ENCODE measurements around the gene MMP11. TPM values are rescaled to one million over a fixed set of nuclear protein-coding genes. Genes with fewer than 3 reads are reported as not detected.
"Not testable (repeated sequence)": the region's sequence is repeated elsewhere in the genome, so short reads cannot be mapped to it uniquely, and the experiment has no call there.

The MMP11 gene, protein sequence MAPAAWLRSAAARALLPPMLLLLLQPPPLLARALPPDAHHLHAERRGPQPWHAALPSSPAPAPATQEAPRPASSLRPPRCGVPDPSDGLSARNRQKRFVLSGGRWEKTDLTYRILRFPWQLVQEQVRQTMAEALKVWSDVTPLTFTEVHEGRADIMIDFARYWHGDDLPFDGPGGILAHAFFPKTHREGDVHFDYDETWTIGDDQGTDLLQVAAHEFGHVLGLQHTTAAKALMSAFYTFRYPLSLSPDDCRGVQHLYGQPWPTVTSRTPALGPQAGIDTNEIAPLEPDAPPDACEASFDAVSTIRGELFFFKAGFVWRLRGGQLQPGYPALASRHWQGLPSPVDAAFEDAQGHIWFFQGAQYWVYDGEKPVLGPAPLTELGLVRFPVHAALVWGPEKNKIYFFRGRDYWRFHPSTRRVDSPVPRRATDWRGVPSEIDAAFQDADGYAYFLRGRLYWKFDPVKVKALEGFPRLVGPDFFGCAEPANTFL
- polyA plus RNA-seq (2011; rRNA removed) (14.5 and 38.1 TPM in 2 replicates), polyA minus RNA-seq (2011; rRNA and poly(A)+ RNA removed) (12.7 and 13.6 TPM in 2 replicates)

DNA sequence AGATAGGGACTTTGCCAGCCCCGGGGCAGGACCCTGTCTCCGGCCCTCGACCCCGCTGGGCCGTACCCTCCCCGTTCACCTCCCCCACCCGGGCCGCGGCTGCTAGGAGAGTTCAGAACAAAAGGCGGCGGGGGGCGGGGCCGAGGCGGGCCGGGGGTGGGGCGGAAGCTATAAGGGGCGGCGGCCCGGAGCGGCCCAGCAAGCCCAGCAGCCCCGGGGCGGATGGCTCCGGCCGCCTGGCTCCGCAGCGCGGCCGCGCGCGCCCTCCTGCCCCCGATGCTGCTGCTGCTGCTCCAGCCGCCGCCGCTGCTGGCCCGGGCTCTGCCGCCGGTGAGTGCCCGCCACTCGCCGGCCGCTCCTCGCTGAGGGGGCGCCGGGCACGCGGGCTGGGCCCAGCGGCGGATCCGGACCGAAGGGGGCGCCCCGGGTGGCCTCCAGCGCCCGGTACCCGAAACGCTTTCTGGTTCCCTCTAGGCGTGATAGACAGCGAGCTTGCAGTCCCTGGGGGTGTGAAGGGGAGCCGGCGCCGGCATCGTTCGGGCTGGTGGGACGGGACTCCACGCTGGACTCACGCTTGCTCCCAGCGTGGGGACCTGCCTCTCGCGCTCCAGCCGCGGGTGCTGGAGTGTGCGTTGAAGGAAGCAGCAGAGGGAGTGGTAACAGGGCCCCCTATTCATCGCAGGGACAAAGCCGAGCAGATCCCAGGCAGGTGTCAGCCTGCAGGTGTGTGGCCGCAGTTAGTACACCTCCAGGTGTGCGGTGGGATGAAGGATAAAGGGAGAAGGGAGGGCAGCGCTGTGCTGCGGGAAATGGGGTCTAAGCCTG lies at the start of gene MMP11:
Gene MMP11 (plus strand): TSS at position 201 of the 825 bp plus-strand sequence. CDS start 22 bp downstream, at position 223.
- DNase-seq (ENCODE audit: low read depth), result no peak
- H3K36me3 ChIP-seq (ENCODE audit: control insufficient read depth, insufficient read depth, low read length), result no peaks in the 10 kb centered on the region
- CTCF ChIA-PET, result interaction anchor here (14.8 kb wide), 1 partner anchor 75 kb away, joined by 272 read pairs; no protein-coding TSS in a partner anchor
- peak within 1 kb of the TSS; percentile 52 for H3K4me3 ChIP-seq (ENCODE audit: low read depth, low read length)
- no peaks in the 10 kb centered on the region for H3K27me3 ChIP-seq (ENCODE audit: control insufficient read depth, insufficient read depth, low read length)
- TF ChIP-seq, protein P1, sequence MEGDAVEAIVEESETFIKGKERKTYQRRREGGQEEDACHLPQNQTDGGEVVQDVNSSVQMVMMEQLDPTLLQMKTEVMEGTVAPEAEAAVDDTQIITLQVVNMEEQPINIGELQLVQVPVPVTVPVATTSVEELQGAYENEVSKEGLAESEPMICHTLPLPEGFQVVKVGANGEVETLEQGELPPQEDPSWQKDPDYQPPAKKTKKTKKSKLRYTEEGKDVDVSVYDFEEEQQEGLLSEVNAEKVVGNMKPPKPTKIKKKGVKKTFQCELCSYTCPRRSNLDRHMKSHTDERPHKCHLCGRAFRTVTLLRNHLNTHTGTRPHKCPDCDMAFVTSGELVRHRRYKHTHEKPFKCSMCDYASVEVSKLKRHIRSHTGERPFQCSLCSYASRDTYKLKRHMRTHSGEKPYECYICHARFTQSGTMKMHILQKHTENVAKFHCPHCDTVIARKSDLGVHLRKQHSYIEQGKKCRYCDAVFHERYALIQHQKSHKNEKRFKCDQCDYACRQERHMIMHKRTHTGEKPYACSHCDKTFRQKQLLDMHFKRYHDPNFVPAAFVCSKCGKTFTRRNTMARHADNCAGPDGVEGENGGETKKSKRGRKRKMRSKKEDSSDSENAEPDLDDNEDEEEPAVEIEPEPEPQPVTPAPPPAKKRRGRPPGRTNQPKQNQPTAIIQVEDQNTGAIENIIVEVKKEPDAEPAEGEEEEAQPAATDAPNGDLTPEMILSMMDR (IDR thresholded peaks at IDR 0.05; ENCODE audit: insufficient read depth, low read depth, low read length), result no peak
- POLR2A ChIA-PET, result no interaction called here

DNA sequence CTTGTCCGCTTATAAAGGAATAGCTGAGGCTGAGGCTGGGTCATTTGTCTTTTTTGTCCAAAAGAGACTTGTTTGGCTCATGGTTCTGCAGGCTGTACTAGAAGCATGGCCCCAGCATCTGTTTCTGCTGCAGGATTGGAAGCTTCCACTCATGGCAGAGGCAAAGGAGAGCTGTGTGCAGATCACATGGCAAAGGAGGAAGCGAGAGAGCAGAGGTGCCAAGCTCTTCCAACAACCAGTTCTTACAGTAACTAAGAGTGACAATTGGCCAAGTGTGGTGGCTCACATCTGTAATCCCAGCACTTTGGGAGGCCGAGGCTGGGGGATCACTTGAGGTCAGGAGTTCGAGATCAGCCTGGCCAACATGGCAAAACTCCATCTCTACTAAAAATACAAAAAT lies 44.5 kb upstream of the MMP11 start:
- H3K4me3 ChIP-seq (ENCODE audit: low read depth, low read length); POLR2A ChIA-PET; H3K27me3 ChIP-seq (ENCODE audit: control insufficient read depth, insufficient read depth, low read length); H3K36me3 ChIP-seq (ENCODE audit: control insufficient read depth, insufficient read depth, low read length); DNase-seq (ENCODE audit: low read depth); CTCF ChIA-PET: not testable (repeated sequence)

DNA sequence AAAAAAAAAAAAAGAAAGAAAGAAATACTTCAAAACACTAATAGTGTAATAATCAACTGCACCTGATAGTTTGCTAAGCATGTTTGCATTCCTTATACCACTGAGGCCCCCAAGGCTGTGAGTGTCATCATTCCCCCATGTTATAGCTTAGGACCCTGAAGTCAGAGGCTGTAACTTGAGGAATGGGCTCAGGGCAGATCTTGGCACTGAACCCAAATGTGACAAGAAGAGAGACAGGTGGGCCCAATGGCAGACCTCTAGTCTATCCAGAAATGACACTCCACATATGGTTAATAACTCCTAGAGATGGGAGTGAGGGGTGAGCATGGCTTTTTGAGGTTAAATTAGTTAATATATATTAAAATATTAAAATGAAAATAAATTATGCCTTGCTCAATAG lies 35.0 kb upstream of the MMP11 start:
- TF ChIP-seq, protein P1 (IDR thresholded peaks at IDR 0.05; ENCODE audit: insufficient read depth, low read depth, low read length), result no peak
- CTCF ChIA-PET, result interaction anchor here (1.5 to 1.6 kb wide), 2 partner anchors 27 to 112 kb away, joined by 3 to 4 read pairs; no protein-coding TSS in a partner anchor
- no peak for DNase-seq (ENCODE audit: low read depth)
- POLR2A ChIA-PET, result no interaction called here
- H3K36me3 ChIP-seq (ENCODE audit: control insufficient read depth, insufficient read depth, low read length), result peaks cover 5% of the 10 kb centered on the region
- H3K27me3 ChIP-seq (ENCODE audit: control insufficient read depth, insufficient read depth, low read length), result no peaks in the 10 kb centered on the region
- no peak overlapping the region for H3K4me3 ChIP-seq (ENCODE audit: low read depth, low read length)

DNA sequence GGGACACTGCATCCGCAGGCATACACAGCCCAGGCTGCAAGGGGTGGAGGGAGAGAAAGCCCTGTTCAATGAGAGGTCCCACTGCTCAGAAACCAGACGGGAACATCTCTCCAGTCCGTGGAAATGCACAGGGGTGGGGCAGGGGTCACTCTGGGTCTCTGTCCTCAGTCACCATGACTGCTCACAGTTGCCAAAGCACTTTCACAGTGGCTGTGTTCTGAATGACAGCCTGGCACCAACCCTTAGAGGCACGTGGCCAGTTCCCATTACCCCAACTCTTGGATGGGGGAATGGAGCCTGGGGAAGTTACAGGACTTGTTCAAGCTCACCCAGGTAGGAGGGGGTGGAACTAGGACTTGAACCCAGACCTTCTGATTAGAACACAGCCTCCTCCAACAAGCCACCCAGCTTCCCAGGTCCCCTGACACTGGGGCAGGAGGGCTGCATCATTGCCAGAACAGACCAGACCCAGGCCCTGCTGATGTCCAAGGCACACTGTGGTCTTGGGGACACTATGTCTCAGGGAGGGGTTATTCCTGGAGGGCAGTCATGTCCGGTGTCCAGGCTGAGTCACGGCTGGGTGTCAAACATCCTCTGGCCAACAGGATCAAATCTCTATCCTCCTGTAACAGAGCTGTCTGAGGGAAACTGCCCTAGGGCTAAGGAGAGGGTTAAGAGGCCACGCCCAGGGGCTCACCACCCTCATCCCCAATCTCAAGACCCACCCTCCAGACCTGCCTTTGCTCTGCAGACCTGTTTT lies 30.0 kb upstream of the MMP11 start:
- no peaks in the 10 kb centered on the region for H3K27me3 ChIP-seq (ENCODE audit: control insufficient read depth, insufficient read depth, low read length)
- no peak overlapping the region for H3K4me3 ChIP-seq (ENCODE audit: low read depth, low read length)
- ChIA-PET POLR2A (no interaction called here), CTCF (no interaction called here)
- no peak for DNase-seq (ENCODE audit: low read depth)
- TF ChIP-seq, protein P1 (IDR thresholded peaks at IDR 0.05; ENCODE audit: insufficient read depth, low read depth, low read length), result no peak
- peaks cover 20% of the 10 kb centered on the region for H3K36me3 ChIP-seq (ENCODE audit: control insufficient read depth, insufficient read depth, low read length)

DNA sequence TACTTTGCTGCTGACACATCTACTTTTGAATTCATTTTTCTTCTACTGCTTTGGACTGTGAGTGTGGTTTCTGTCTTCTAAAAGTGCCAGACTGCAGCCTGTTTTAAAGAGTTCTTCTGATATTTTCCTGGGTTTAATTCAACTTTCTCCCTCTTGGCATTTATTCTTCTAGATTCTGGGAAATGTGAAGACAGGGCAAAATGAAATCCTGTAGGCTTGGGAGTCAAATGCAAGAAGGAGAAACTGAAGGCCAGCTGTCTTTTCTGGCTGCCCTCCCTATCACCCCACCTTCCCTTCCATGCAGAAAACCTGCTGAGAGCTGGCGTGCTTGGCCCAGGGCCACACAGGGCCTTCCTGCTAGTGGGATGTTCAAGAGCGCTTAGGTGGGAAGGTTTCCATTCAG lies 29.3 kb upstream of the MMP11 start:
- CTCF ChIA-PET, result no interaction called here

More for the DNA sequence above, 29.3 kb upstream of the MMP11 start:
- POLR2A ChIA-PET, result no interaction called here
- DNase-seq (ENCODE audit: low read depth), result no peak
- TF ChIP-seq, protein P1 (IDR thresholded peaks at IDR 0.05; ENCODE audit: insufficient read depth, low read depth, low read length), result no peak
- Histone ChIP-seq H3K27me3 (ENCODE audit: control insufficient read depth, insufficient read depth, low read length) (no peaks in the 10 kb centered on the region), H3K36me3 (ENCODE audit: control insufficient read depth, insufficient read depth, low read length) (peaks cover 20% of the 10 kb centered on the region), H3K4me3 (ENCODE audit: low read depth, low read length) (no peak overlapping the region)

All from BJ (cell line).